ENCODE results near the gene CDKAL1.
"Not testable (repeated sequence)": the region's sequence is repeated elsewhere in the genome, so short reads cannot be mapped to it uniquely, and the experiment has no call there.

Gene CDKAL1

DNA sequence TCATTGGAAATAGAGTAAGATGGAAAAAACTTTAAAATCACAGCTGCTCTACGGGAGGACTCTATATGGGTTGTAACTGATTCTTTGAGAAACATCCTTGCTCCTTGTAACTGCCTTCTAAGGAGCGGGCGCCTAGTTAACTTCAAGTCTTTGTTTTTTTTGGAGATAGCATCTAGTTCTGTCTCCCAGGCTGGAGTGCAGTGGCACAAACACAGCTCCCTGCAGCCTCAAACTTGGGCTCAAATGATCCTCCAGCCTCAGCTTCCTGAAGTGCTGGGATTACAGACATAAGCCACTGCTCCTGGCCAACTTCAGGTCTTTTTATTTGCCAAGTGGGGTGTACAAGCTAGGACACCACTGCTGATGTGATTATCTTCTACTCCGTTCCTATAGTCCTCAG lies 552.9 kb downstream of the CDKAL1 start:
- no peak overlapping the region for H3K4me3 ChIP-seq (ENCODE audit: low read depth, low read length)

- no peak overlapping the region for H3K4me3 ChIP-seq (ENCODE audit: low read depth, low read length)
These were observed 557.2 kb downstream of the CDKAL1 start for GRCh38 chr6:21091411-21091810.

DNA sequence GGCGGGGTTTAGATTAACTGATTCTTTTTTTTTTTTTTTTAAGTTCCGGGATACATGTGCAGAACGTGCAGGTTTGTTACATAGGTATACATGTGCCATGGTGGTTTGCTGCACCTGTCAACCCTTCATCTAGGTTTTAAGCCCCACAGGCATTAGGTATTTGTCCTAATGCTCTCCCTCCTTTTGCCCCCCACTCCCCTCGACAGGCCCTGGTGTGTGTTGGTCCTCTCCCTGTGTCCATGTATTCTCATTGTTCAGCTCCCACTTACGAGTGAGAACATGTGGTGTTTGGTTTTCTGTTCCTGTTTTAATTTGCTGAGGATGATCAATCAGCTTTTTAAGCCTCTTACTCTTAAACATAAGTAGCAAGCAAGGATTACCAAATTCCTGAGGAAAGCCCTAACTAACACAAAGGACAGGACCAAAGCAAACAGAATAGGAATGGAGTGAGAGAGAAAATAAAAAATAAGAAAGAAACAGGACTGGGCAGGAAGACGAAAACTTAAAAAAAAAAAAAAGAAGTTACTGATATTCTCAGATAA lies 558.0 kb downstream of the CDKAL1 start:
- not testable (repeated sequence) for H3K4me3 ChIP-seq (ENCODE audit: low read depth, low read length)

GRCh38 chr6:21095462-21095861 lies 561.2 kb downstream of the CDKAL1 start:
- no peak overlapping the region for H3K4me3 ChIP-seq (ENCODE audit: low read depth, low read length)

- H3K4me3 ChIP-seq (ENCODE audit: low read depth, low read length): no peak overlapping the region
These were observed 563.9 kb downstream of the CDKAL1 start for GRCh38 chr6:21098134-21098533.

GRCh38 chr6:21098744-21099143 lies 564.5 kb downstream of the CDKAL1 start:
- H3K4me3 ChIP-seq (ENCODE audit: low read depth, low read length): no peak overlapping the region

DNA sequence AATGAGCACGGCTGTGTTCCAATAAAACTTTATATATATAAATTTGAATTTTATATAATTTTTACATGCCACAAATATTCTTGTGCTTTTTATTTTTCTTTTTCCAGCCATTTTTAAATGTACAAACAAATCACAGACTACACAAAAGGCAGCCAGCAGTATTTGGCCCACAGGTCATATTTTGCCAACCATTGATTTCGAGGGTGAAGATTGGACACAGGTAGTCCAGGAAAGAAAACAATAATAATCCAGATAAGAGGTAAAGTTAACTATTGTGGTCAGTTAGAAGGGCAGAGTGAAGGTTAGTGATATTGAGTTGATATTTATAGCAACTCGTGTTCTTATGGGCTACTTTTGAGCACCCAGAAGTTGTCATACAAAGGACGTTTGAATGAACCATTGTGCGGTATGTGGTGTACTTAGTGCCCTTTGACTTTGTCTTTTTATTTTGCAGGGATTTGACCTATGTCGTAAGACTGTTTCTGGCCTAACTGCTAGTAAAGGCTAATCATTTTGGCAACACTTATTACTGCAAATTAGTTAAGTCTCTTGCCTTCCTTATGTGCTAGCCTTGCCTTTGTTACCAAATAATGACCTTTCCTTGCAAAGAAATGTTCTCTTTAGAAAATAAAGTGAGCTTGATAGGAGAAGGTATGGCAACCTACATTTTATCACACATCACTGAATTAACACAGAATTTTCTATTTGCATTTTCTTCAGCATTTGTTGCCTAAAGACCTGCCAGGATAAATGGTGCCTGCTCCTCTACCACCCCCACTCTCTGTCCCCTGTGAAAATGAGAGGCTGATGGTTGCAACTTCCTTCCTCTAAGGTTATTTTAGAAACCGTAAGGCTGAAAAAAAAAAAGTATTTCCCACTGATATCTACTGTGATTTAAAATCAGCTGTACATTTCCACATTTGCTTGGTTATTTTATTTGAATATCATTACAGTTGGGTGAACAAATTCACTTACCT lies 565.4 kb downstream of the CDKAL1 start:
- no peak overlapping the region for H3K4me3 ChIP-seq (ENCODE audit: low read depth, low read length)

DNA sequence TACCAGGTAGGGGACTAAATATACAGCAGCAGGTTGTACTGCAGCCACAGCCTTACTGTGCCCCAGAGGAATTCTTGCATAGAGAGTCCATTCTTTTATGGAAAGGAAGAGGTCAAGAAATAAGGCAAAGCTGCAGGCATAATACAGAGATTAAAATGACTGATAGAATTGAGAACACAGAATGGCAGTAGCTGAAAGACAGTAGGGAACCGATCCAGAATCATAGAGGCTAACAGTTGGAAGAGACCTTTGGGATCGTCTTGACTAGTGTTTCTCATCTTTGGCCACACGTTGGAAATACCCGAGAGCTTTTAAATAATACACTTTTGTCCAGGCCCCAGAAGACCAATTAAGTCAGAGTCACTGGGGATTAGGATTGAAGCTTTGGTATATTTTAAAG lies 566.7 kb downstream of the CDKAL1 start:
- no peak overlapping the region for H3K4me3 ChIP-seq (ENCODE audit: low read depth, low read length)

DNA sequence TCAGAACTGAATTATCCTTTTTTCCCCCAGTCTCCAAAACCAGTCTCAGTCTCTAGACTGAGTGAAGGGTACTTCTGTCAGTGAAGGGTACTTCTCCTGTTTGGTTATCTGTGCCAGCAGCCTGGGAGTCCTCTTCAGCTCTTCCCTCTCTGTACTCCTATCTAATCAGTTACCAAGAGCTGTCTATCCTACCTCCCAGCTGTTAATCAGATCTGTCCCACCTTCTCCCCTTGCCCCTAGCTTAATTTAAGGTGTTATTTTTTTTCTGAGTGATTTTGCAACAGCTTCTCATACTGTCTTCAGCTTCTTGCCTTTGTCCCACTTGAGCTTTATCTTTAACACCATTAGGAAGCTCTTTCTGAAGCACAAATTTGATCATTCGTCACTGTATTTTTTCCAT lies 567.4 kb downstream of the CDKAL1 start:
- no peak overlapping the region for H3K4me3 ChIP-seq (ENCODE audit: low read depth, low read length)

GRCh38 chr6:21102201-21102600 lies 567.9 kb downstream of the CDKAL1 start:
- H3K4me3 ChIP-seq (ENCODE audit: low read depth, low read length): no peak overlapping the region

GRCh38 chr6:21102624-21103023 lies 568.4 kb downstream of the CDKAL1 start:
- no peak overlapping the region for H3K4me3 ChIP-seq (ENCODE audit: low read depth, low read length)

- no peak overlapping the region for H3K4me3 ChIP-seq (ENCODE audit: low read depth, low read length)
These were observed 569.5 kb downstream of the CDKAL1 start for GRCh38 chr6:21103626-21104224.

DNA sequence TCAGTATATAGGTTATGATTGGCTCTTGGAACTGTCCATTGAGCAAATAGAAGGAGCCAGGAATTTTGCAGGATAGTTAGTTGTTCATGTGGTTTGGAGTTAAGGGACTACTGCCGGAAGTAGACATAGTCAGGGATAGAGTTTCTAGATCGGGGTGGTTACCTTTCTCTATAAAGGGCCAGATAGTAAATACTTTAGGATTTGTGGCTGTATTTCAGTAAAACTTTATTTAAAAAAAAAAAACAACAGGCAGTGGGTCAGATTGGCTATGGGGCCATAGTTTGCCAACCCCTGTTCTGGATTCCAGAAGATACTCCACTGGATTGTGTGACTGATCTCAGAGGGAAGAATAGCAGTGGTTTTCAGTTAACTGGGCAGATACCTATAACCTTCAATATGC lies 570.0 kb downstream of the CDKAL1 start:
- H3K4me3 ChIP-seq (ENCODE audit: low read depth, low read length): no peak overlapping the region

DNA sequence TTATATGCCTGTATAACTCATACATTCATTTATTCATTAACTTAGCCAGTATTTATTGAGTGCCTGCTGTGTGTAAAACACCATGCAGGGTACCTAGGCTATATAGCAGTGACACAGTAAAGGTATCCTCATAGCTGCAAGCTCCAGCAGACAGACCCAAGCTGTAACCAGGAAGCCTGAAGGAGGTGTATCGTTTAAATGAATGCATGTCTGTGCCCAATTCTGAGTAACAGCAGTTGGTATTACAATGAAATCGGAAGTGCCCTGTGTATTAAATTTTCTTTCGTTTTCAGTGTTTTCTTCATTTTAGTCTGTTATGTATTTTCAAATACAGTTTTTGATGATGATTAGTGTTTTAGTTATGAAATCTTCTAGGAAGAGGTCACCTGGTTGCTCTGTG lies 573.5 kb downstream of the CDKAL1 start:
- no peak overlapping the region for H3K4me3 ChIP-seq (ENCODE audit: low read depth, low read length)

DNA sequence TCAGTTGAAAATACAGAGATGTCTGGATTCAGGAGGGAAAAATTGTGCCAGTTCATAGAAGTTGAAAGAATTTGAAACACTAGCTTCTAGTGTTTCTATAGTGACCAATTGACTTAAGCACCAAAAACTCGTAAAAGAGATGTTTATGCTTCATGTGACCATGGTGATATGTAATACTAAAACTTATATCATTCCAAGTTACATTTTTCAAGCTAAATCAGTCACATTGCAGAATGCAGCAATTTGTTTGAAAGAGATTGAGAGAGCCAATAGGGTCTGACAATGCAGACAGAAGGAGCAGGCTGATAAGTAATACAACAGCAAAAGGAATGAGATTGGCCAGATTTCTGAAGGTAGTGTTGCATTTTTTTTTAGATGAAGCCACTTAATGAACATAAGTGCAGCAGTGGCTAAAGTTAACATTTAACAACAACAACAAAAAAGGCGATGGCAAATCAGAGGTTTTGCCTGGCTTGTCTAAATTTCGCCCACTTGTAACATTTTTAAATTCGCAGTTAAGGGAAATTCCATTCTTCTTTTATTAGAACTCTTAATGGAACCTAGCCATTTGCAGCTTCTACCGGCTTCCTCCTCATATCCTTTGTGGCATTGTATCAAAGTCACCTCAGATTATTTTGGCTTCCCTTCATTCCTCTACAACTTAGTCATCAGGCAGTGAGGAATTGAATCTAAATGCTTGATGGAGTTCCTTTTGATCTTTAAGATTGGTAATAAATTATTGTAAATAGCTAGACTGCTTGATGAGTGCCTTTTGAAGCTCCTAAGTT lies 575.3 kb downstream of the CDKAL1 start:
- no peak overlapping the region for H3K4me3 ChIP-seq (ENCODE audit: low read depth, low read length)

- no peak overlapping the region for H3K4me3 ChIP-seq (ENCODE audit: low read depth, low read length)
These were observed 576.4 kb downstream of the CDKAL1 start for GRCh38 chr6:21110684-21111083.

DNA sequence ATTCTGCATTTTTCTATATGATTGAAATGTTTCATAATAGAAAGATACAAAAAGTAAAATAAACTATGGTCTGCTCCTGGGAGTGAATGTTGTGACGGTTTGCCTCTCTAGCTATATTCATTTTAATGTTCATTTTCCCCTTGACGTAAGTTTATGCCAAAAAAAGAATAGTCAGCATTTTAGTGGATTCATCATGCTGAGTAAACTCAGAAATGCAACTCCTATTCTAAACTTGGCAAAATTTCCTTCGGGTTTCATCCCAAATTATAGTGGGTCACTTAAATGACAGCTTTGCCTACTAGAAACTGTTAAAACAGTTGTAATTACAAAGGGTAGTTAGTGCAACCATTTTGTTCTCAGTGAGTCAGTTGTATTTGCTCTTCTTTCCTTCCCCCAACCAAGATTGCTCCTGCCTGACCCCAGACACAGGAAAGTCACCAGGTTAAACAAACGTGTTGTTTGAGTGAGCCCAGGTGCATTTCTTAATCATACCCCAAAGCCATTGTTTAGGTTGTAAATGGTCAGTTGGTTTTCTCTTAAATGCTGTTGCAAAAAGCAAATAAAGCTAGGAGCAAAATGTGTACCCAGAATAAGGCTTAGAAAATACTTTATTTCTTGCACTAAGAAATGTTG lies 577.0 kb downstream of the CDKAL1 start:
- H3K4me3 ChIP-seq (ENCODE audit: low read depth, low read length): no peak overlapping the region

DNA sequence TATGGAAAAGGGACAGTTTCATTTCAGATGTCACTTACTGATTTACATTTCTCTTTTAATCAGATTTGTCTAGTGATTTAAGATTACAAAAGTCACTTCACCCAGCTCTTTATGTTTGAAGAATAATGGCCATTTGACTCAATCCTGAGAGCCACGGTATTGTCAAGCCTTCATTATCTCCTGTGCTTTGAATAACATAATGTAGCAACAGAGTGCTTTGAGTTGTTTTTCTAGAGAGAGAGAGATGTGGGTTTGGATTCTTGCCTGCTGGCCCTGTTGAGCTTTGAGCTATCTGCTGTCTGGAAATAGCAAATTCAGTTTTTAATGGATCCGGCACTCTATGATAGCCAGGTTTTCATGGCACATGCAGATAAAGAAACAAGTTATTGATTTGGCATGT lies 580.9 kb downstream of the CDKAL1 start:
- H3K4me3 ChIP-seq (ENCODE audit: low read depth, low read length): no peak overlapping the region

DNA sequence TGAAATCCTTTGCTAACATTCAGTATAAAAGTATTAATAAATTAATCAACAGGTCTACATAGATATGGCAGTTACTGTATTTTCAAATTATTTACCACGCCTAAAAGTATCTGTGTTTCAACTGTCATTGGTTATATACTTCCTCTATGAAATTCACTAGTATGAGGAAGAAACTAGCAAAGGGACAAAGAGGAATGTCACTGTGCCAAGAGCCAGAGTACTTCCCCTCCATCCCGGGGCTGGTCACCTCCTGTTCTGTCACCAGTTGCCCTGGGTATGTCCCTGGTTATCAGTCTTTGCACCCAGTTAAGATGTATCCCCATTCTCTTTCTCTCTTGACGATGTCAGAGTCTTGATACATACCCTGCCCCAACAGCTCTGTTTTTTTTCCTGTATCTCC lies 582.5 kb downstream of the CDKAL1 start:
- no peak overlapping the region for H3K4me3 ChIP-seq (ENCODE audit: low read depth, low read length)

DNA sequence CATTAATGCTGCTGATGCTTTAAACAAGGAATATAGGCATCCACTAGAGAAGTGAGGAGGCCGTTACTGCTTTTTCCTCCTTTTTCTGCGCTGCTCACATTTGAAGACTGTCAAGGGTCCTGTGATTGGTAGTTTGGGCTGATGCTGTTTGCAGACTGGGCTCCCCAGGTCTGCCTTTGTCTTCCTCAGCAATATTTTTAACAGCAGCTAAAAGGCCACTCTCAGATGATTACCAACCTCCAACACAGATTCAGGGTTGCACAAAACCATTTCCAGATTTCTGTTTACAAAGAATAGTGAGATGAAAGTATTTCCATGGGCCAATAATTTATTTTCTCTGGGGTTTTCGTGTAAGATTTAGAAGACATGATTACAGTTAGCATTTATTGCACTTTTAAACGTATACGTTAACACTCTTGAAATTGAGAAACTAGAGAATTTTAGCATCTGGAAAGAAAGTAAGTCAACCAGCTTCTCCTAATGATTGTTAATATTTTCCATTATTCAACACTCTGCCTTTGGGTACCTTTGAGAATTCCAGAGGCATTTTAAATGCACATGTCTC lies 584.0 kb downstream of the CDKAL1 start:
- no peak overlapping the region for H3K4me3 ChIP-seq (ENCODE audit: low read depth, low read length)
